Activated naive CD8-positive, alpha-beta T cell treated with anti-CD3 and anti-CD28 coated beads, Interleukin-2, amount 10 ng/mL, durations not matched to agents 7 days and 5 days (primary cell): ENCODE measurements around the gene SPRING1. TPM values are rescaled to one million over a fixed set of nuclear protein-coding genes. Genes with fewer than 3 reads are reported as not detected.
"Not testable (repeated sequence)": the region's sequence is repeated elsewhere in the genome, so short reads cannot be mapped to it uniquely, and the experiment has no call there.

ENCODE experiments used
- ATAC-seq: fragments of 150-1000 bp; cut with Tn5 transposase; one replicate; pipeline ENCODE4 v1.10.0; 2021; ENCODE audit warnings: low read depth, moderate library complexity
- POLR2A ChIA-PET: fragments of 350-600 bp; sonication (Branson Sonifier 250); formaldehyde crosslinking; loops from one replicate; lab custom pipeline; 2021; ENCODE audit warnings: antibody characterized with exemption; lab: Charles Lee
- DNase-seq: peaks from one replicate; pipeline ENCODE4 v3.0.0; 2021
- H3K27ac Mint-ChIP-seq: one replicate; pipeline ENCODE4 v1.8.0; 2022; ENCODE audit warnings: mild to moderate bottlenecking, mixed read lengths
- H3K27me3 Mint-ChIP-seq: one replicate; pipeline ENCODE4 v1.8.0; 2022; ENCODE audit warnings: mild to moderate bottlenecking, moderate library complexity, mixed read lengths
- H3K36me3 Mint-ChIP-seq: one replicate; pipeline ENCODE4 v1.8.0; 2021; ENCODE audit warnings: mild to moderate bottlenecking, mixed read lengths
- H3K4me1 Mint-ChIP-seq: one replicate; pipeline ENCODE4 v1.8.0; 2021; ENCODE audit warnings: mixed read lengths
- H3K4me3 Mint-ChIP-seq: one replicate; pipeline ENCODE4 v1.8.0; 2022; ENCODE audit warnings: mild to moderate bottlenecking, moderate library complexity, mixed read lengths
- H3K9me3 Mint-ChIP-seq: one replicate; pipeline ENCODE4 v1.8.0; 2021; ENCODE audit warnings: mixed read lengths
- total RNA-seq, 2 experiments: library from RNA; stranded (reverse); gene quantifications; one replicate each; pipeline ENCODE4 v1.2.3, GENCODE V29; 2021

Gene SPRING1
- total RNA-seq, 2 experiments from 2014 or later = 26.5 to 26.7 TPM

DNA sequence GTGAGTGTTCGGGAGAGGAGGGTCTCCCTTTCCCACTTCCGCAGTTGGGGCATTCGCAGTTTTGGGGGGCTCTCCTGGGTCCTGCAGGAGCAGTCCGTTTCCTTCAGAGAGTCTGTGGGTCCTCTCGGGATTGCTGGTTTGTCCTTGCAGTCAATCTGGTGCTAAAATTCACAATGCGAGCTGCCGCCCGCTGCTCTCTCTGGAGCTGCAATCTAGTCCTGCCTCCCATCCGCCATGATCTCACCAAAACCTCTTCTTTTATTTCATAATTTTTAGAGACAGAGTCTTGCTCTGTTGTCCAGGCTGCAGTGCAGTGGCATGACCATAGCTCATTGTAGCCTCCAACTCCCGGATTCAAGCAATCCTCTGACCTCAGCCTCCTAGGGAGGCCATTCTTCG lies 22.8 kb upstream of the SPRING1 start:
- Mint-ChIP-seq H3K27ac (peak overlapping the region; percentile 4), H3K36me3 (peaks cover 17% of the 10 kb centered on the region), H3K9me3 (no peaks in the 10 kb centered on the region), H3K4me3 (peak overlapping the region; percentile 56), H3K4me1 (peaks cover 19% of the 10 kb centered on the region), H3K27me3 (no peaks in the 10 kb centered on the region)
- ATAC-seq = no peak
- no peak for DNase-seq
- POLR2A ChIA-PET = no interaction called here

DNA sequence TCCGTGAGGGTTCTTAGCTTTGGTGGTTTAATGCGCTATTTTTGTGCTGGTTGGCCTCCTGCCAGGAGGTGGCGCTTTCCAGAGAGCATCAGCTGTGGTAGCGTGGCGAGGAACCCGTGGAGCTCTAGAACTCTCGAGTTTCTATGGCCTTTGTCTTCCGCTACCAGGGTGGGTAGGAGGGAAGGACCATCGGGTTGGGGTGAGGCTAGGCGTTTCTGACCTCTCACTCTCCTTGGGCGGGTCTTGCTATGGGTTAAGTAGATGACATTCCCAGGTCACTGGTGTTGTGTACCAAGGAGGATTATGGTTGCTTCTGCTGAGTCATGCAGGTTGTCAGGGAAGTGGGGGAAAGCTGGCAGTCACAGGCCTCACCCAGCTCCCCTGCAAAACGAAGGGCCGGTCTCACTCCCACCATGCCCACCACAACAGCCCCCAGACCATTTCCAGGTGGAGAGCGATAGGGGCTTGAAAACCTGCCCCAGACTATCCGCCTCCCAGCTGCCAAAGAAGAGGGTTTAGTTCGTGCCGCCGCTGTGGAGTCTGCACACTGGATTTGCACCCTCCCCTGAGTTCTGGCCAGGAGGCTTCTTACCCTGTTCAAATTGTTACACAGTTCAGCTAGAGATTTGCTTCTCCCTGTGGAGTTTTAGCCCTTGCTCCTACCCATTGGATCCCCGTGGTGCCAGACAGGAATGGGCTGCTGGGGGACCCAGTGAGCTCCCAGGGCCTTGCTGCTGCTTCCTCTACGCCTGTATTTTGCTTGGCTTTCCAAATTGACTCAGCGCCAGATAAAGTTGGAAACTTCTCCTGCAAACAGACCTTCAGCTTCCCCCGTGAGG lies 22.1 kb upstream of the SPRING1 start:
- POLR2A ChIA-PET = no interaction called here
- Mint-ChIP-seq H3K27ac (peak overlapping the region; percentile 28), H3K4me3 (peak overlapping the region; percentile 56), H3K27me3 (no peaks in the 10 kb centered on the region), H3K4me1 (peaks cover 19% of the 10 kb centered on the region), H3K36me3 (peaks cover 20% of the 10 kb centered on the region), H3K9me3 (no peaks in the 10 kb centered on the region)
- ATAC-seq = peak; percentile 77
- peak; percentile 49 for DNase-seq

DNA sequence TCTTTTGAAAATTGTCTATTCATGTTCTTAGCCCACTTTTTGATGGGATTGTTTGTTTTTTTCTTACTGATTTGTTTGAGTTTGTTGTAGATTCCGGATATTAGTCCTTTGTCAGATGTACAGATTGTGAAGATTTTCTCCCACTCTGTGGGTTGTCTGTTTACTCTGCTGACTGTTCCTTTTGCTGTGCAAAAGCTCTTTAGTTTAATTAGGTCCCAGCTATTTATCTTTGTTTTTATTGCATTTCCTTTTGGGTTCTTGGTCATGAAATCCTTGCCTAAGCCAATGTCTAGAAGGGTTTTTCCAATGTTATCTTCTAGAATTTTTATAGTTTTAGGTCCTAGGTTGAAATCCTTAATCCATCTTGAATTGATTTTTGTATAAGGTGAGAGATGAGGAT lies 16.9 kb upstream of the SPRING1 start:
- POLR2A ChIA-PET, H3K27ac Mint-ChIP-seq: not testable (repeated sequence)
- H3K36me3 Mint-ChIP-seq = peaks cover 33% of the 10 kb centered on the region

GRCh38 chr12:116754097-116754496 lies 16.2 kb upstream of the SPRING1 start:
- Mint-ChIP-seq H3K4me1 (peaks cover 19% of the 10 kb centered on the region), H3K36me3 (peaks cover 31% of the 10 kb centered on the region)
- H3K9me3 Mint-ChIP-seq, H3K4me3 Mint-ChIP-seq, ATAC-seq, H3K27me3 Mint-ChIP-seq, H3K27ac Mint-ChIP-seq, DNase-seq, POLR2A ChIA-PET: not testable (repeated sequence)

More for the DNA sequence above, 16.9 kb upstream of the SPRING1 start:
- H3K27me3 Mint-ChIP-seq, ATAC-seq, DNase-seq, H3K9me3 Mint-ChIP-seq, H3K4me3 Mint-ChIP-seq: not testable (repeated sequence)
- H3K4me1 Mint-ChIP-seq = peaks cover 19% of the 10 kb centered on the region

- H3K4me1 Mint-ChIP-seq = no peaks in the 10 kb centered on the region
- no peak overlapping the region for H3K27ac Mint-ChIP-seq
- H3K27me3 Mint-ChIP-seq = no peaks in the 10 kb centered on the region
- H3K9me3 Mint-ChIP-seq = no peaks in the 10 kb centered on the region
- DNase-seq (no peak), ATAC-seq (no peak)
- peaks cover 18% of the 10 kb centered on the region for H3K36me3 Mint-ChIP-seq
- H3K4me3 Mint-ChIP-seq = no peak overlapping the region
- POLR2A ChIA-PET = no interaction called here
Measured at GRCh38 chr12:116750298-116750697, 12.4 kb upstream of the SPRING1 start.

- Mint-ChIP-seq H3K36me3 (peaks cover 18% of the 10 kb centered on the region), H3K9me3 (no peaks in the 10 kb centered on the region), H3K4me1 (no peaks in the 10 kb centered on the region), H3K27me3 (no peaks in the 10 kb centered on the region), H3K4me3 (no peak overlapping the region), H3K27ac (no peak overlapping the region)
- no peak for ATAC-seq
- POLR2A ChIA-PET = no interaction called here
- no peak for DNase-seq
Measured at GRCh38 chr12:116749884-116750283, 12.0 kb upstream of the SPRING1 start.

GRCh38 chr12:116745554-116745953 lies 7.7 kb upstream of the SPRING1 start:
- H3K4me1 Mint-ChIP-seq = peaks cover 3% of the 10 kb centered on the region
- H3K36me3 Mint-ChIP-seq = no peaks in the 10 kb centered on the region
- no peaks in the 10 kb centered on the region for H3K9me3 Mint-ChIP-seq
- no peaks in the 10 kb centered on the region for H3K27me3 Mint-ChIP-seq
- no peak for ATAC-seq
- H3K27ac Mint-ChIP-seq = no peak overlapping the region
- DNase-seq = no peak
- H3K4me3 Mint-ChIP-seq = no peak overlapping the region
- POLR2A ChIA-PET = no interaction called here

GRCh38 chr12:116744766-116745165 lies 6.9 kb upstream of the SPRING1 start:
- Mint-ChIP-seq H3K27me3 (no peaks in the 10 kb centered on the region), H3K27ac (no peak overlapping the region), H3K4me1 (peaks cover 3% of the 10 kb centered on the region), H3K36me3 (no peaks in the 10 kb centered on the region), H3K4me3 (no peak overlapping the region), H3K9me3 (no peaks in the 10 kb centered on the region)
- ATAC-seq (no peak), DNase-seq (no peak)
- POLR2A ChIA-PET = interaction anchor here (0.7 kb wide), 1 partner anchor 1181 kb away, joined by 4 read pairs; no protein-coding TSS in a partner anchor

- H3K4me3 Mint-ChIP-seq, H3K36me3 Mint-ChIP-seq, H3K27ac Mint-ChIP-seq, H3K4me1 Mint-ChIP-seq, H3K9me3 Mint-ChIP-seq, POLR2A ChIA-PET, H3K27me3 Mint-ChIP-seq, DNase-seq, ATAC-seq: not testable (repeated sequence)
Measured at GRCh38 chr12:116742787-116743186, 4.9 kb upstream of the SPRING1 start.

DNA sequence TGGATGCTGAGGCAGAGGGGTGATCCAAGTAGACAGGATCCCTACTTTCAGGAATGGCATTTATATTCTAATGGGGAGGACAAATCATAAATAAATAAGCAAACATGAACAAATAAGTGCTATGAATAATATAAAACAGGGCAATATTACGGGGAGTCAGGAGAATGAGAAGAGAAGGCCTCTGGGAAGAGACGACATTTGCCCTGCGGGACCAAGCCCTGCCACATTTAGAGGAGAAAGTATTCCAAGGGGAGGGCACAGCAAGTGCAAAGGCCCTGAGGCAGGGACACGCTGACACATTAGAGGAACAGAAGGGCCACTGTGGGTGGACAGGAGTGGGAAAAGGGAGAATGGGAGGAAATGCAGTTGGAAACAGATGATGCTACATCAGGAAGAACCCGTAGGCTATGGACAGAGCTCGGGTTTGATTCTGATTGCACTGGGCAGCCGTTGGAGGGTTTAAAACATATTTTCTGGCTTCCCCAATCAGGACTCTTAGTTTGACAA lies 1.6 kb upstream of the SPRING1 start:
- H3K27ac Mint-ChIP-seq = no peak overlapping the region
- H3K36me3 Mint-ChIP-seq = peaks cover 8% of the 10 kb centered on the region
- H3K4me1 Mint-ChIP-seq = peaks cover 18% of the 10 kb centered on the region
- DNase-seq = no peak
- no peaks in the 10 kb centered on the region for H3K9me3 Mint-ChIP-seq
- no peaks in the 10 kb centered on the region for H3K27me3 Mint-ChIP-seq
- POLR2A ChIA-PET = no interaction called here
- ATAC-seq = no peak
- H3K4me3 Mint-ChIP-seq = no peak overlapping the region

DNA sequence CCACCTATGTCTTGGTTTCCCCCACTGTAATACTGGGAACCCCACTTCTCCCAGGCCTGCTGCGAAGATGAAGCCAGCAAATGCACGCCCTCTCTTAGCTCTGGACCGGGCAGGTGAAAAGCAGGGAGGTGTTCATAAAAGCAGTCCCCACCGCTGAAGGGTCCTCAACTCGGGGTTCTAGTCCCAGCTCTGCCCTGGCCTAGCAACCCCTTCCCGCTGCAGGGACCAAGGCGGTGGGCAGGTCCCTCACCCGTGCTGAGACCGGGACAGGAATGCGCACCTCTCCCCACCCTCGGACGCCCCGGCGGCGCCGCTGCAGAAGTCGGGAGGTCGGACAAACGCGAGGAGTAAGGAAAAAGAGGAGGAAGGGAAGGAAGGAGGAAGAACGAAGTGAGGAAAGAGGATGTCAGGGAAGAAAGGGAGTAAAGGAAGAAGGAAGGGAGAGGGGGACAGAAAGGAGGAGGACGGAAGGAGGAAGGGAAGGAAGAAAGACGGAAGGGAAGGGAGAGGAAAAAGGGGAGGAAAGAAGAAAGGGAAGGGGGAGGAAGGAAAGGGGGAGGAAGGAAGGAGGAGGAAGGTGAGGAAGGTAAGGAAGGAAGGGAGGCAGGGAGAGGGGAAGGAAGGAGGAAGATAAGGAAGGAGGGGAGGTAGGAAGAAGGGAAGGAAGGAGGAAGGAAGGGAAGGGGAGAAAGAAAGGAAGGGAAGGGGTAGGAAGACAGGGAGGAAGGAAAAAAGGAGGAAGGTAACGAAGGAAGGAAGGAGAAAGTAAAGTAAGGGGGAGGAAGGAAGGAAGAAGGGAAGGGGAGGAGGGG lies 701 bp downstream of the SPRING1 start:
- H3K9me3 Mint-ChIP-seq = no peaks in the 10 kb centered on the region
- peaks cover 15% of the 10 kb centered on the region for H3K4me1 Mint-ChIP-seq
- H3K27ac Mint-ChIP-seq = peak overlapping the region; percentile 88
- POLR2A ChIA-PET = interaction anchor here (1.0 kb wide), 2 partner anchors 16 to 82 kb away, joined by 3 to 4 read pairs; no protein-coding TSS in a partner anchor
- ATAC-seq (no peak), DNase-seq (no peak)
- peak overlapping the region; percentile 98 for H3K4me3 Mint-ChIP-seq
- peaks cover 14% of the 10 kb centered on the region for H3K36me3 Mint-ChIP-seq
- no peaks in the 10 kb centered on the region for H3K27me3 Mint-ChIP-seq

DNA sequence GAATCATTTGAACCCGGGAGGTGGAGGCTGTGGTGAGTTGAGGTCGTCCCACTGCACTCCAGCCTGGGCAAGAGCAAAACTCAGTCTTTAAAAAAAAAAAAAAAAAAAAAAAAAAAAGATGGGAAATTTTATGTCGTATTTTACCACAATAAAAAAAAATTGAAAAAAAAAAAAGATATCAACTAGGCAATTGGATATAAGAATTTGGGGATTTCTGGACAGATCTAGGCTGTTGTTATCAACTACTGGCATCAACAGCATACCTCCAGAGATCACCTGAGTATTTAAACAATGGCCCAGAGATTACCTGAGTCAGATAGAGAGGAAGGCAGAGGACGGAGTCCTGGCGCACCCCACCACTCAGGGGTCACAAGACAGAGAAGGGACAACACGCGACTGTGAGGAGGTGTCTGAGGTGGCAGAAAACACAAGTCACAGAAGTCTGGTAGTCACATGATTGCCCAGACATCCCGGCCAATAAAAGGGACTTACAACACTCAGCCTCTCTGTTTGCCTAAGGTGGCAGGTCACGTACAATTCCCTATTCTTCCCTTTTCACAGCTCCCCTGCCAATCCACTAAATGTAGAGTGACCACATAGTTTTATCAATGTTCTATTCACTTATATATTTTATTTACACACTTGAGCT lies 1.8 kb downstream of the SPRING1 start:
- Mint-ChIP-seq H3K27me3 (no peaks in the 10 kb centered on the region), H3K9me3 (no peaks in the 10 kb centered on the region), H3K36me3 (peaks cover 14% of the 10 kb centered on the region), H3K4me3 (peak overlapping the region; percentile 98), H3K27ac (no peak overlapping the region), H3K4me1 (peaks cover 15% of the 10 kb centered on the region)
- DNase-seq = no peak
- POLR2A ChIA-PET = no interaction called here
- no peak for ATAC-seq

- DNase-seq (no peak), ATAC-seq (no peak)
- Mint-ChIP-seq H3K9me3 (no peaks in the 10 kb centered on the region), H3K27me3 (no peaks in the 10 kb centered on the region), H3K36me3 (peaks cover 14% of the 10 kb centered on the region), H3K27ac (no peak overlapping the region), H3K4me1 (peaks cover 15% of the 10 kb centered on the region), H3K4me3 (peak overlapping the region; percentile 28)
- POLR2A ChIA-PET = no interaction called here
Measured at GRCh38 chr12:116735084-116735483, 2.8 kb downstream of the SPRING1 start.
